NOMO-1 treated with dmso at 0.1 percent for 144 hours (cell line): ENCODE measurements around the gene TGM5.
A peak's percentile ranks its signal among the peaks of the same experiment; 100 is the strongest.
"Not testable (repeated sequence)": the region's sequence is repeated elsewhere in the genome, so short reads cannot be mapped to it uniquely, and the experiment has no call there.

ENCODE experiments used
- DNase-seq: peaks from one replicate; lab custom pipeline; 2025; ENCODE audit not compliant: unreplicated experiment; lab: John Stamatoyannopoulos, UW

The TGM5 gene

DNA sequence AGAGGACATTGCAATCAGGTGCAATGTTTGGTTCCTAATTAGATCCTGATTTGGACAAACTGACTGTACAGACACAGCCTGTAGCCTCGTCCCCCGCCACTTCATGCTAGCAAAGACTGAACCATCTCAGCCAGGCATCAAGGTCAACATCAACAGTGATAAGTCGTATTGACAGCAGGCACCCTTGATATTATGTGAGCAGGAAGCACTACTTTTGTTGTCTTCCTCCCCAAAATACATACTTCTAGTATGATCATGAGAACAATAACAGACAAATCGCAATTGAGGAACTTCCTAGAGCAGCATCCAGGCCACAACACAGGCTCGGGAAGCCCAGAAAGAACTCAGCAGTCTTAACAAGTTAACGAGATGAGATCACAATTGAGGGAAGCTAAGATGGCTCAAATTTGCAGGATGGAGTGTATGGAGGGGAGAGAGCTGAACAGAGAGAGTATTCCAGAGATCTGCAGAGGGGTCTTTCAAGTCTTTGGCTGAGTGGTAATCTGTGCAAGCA, 20.4 kb downstream of the TGM5 start:
- peak; percentile 31 for DNase-seq

DNA sequence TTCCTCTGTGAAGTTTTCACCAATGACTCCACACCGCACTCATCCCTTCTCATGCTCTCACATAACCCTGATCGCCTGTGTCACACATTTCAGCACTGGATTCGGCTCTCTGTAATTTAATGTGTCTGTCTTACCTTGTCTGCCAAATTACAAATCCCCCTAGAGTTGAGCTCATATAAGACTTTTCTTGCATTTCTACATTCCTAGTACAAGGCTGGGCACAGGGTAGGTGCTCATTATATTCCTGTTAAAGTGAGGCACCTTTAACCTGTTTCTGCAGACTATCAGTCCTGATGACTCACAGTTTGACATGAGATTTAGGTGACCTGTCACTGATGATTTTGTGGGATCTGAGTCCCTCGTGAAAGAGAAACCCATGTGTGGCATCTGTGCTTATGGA, 22.6 kb downstream of the TGM5 start:
- no peak for DNase-seq

DNA sequence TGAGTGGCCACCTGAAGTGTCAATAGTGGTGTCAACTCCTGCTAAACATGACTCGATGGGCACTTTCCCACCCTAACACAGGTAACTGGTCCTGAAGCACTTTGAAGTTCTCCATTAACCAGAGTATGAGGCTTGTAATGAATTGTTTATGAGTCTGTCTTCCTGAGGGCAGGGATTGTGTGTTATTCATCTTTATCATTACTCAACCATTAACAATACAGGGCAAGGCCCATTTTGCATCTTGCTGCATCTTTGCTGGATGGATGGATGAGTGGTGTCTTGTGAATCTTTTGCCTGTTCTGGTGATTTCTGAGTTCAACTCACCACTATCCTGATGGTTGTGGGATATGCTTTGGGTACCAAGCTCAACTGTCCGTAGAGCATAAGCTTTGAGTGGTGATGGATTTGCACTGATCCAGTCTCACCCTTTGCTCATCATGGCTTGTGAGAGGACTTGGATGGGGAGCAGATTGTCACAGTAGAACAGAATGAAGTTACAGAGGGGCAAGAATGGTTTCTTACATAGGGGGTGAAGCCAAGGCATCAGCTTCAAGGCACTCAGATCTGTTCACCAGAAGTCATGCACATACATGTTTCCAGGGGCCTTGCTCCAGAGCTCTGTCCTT, 23.6 kb downstream of the TGM5 start:
- no peak for DNase-seq

DNA sequence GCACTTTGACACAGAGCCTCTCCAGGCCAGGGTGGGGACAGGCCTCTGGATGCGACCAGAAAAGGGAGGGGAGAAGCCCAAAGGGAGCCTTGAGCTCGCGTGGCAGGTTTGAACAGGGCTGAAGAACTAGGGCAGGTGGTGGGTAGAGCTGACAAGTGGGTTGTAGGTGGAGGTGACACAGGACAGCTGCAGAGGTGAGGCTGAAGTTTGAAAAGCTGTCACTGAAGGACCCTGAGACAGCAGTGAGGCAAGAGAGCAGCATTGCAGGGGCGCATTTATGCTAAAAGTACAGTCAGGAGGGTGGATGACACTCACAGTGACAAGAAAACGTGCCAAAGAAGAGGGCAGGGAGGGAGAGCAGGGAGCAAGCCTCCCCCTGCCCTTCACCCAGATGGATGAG, 24.1 kb downstream of the TGM5 start:
- DNase-seq: no peak

GRCh38 chr15:43241100-43241499, 25.6 kb downstream of the TGM5 start:
- DNase-seq: no peak

GRCh38 chr15:43239732-43240491, 26.8 kb downstream of the TGM5 start:
- peak; percentile 82 for DNase-seq

DNA sequence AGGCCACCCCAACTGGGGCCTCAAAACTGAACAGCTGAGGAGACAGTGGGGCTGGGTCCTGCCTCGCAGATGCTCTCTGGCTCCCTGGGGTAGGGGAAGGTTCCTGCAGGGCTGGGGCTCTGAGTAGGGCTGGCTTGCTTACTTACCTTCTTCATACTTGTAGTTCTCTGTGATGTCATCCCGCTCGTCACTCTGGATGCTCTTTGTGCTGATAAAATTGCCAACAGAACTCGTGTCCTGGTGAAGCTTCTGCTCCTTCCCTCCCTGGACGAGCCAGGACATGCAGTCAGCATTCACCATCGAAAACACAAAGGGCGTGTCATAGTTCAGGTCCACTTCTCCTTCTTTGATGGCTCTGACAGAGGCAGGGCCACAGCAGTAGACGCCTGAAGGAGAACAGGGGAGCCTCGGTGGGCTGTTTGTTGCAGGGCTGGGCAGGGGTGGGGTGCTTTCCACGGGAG, 28.0 kb downstream of the TGM5 start:
- peak; percentile 41 for DNase-seq

GRCh38 chr15:43237842-43238470, 28.8 kb downstream of the TGM5 start:
- DNase-seq: no peak

- DNase-seq: no peak
Observed at GRCh38 chr15:43235536-43235935, 31.2 kb downstream of the TGM5 start.

DNA sequence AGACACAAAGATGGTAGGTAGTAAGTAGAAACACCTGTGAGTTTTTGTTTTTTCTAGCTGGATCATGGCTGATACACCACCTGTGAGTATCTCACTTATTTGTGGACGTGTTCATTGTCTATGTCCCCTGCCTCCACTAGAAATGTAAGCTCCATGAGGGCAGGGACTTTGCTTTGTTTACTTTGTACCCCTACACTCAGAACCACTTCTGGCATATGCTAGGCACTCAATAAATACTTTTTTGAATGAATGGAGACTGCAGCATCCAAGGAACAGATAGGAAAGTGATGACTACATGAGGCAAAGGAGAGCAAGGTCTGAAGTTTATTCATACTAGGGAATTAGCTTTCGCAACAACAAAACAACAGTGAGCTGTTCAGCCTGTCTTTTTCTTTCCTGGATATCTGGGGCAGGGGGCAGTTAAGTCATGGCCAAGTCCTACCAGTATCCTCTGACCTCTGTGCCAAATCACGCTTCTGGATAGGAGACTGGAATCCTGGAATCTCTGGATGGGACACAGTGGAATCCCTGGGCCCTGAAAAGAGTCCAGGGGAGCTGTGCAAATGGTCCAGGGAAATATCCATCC, 34.3 kb downstream of the TGM5 start:
- DNase-seq: no peak

DNA sequence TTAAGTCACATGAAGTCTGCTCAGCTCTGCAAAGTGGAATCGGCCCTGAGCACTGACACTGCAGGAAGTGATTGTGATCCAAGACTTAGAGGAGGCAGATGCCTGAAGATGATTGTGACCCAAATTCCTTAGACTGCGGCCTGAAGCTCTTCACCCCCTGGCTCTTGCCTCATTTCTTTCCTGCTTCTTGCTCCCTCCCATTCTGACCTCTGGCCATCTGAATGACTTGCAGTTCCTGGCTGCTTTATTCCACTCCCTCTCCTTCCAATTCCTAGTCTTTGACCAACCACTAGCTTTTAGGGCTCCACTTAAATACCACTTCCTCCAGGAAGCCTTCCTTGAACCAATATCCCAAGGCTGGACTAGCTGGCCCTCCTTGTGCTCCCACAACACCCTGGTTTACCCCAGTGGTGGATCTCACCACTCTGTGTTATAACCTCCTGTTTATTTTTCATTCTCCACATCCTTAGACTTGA, 36.0 kb downstream of the TGM5 start:
- no peak for DNase-seq

DNA sequence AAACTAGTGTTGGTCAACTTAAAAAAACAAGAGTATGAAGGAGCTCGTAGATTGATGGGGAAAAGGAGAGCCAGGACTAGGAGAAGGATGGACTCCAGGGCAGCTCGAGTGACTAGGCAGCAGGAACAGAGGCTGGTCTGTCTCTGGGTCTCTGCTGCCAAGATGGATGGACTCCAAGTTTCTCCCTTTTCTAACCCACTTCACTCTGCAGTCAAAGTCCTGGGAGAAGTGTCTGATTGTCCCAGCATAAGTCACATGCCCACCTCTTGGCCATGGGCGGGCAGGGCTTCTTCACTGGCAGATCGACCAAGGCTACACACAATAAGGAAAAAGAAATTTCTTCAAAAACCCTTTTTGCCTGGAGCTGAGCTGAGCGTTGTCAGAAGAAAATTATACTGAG, 36.8 kb downstream of the TGM5 start:
- no peak for DNase-seq

- no peak for DNase-seq
Observed at GRCh38 chr15:43226436-43227305, 40.1 kb downstream of the TGM5 start.

DNA sequence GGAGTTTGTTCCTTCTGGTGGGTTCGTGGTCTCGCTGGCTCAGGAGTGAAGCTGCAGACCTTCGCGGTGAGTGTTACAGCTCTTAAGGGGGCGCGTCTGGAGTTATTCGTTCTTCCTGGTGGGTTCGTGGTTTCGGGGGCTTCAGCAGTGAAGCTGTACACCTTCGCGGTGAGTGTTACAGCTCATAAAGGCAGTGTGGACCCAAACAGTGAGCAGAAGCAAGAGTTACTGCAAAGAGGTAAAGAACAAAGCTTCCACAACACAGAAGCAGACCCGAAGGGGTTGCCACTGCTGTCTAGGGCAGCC, 40.8 kb downstream of the TGM5 start:
- not testable (repeated sequence) for DNase-seq

DNA sequence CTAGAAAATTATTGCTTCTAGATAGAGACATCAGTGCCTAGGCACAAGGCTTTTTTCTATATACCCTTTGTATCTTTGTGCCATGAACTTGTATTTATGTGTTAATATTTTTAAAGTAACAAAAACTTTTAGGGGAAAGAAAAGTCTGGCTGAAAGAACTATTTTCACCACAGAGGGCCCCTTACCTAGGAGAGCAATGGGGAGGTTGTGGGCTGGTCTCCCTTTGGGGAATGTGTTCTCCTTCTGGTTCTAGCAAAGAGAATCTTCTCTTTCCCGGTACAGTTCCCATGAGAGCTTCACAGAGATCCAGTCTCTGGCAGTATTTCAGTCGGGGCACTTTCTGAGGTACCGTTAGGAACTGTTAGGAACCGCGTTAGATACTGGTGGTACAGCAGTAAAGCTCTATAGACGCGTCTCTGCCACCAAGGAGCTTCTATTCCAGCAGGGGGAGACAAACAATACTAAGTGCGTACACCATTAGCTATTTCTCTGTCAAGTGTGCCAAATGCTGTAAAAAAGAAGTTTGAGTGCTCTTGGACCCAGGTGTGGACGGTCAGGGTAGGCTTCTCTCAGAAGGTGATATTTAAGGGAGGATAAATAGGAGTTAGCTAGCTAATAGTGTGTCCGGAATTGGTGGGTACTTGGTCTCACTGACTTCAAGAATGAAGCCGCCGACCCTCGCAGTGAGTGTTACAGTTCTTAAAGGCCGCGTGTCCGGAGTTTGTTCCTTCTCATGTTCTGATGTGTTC, 41.4 kb downstream of the TGM5 start:
- peak; percentile 29 for DNase-seq

DNA sequence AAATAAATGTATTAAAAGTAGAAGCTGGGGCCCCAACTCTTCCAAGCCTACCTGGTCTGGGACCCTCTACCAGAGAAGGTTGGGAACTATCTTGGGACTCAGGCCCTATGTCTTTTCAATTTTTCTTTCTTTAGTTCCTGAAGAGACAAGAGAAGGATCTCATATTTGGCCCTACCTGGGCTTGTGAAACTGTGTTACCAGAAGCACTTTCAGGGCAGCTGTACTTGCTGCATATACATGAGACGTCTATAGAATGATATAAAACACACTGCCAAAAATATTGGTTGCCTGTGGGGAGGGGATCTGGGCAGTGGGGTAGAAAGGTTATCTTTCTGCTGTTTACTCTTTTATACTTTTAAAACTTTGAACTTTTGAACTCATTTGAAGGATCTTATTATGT, 45.3 kb downstream of the TGM5 start:
- no peak for DNase-seq

- no peak for DNase-seq
Observed at GRCh38 chr15:43220991-43221403, 45.7 kb downstream of the TGM5 start, which contains the start of gene EPB42. EPB42 (minus strand) TSS chr15:43221018; CDS start chr15:43220825, 193 bp downstream.

GRCh38 chr15:43219929-43220928, 46.5 kb downstream of the TGM5 start:
- no peak for DNase-seq
